Left hindlimb (tissue), 1 donor: ENCODE results near the gene SENP1.

Experiments
- DNase-seq: peaks from one replicate; pipeline ENCODE4 v3.0.0-alpha.2; 2018

SENP1 gene

DNA sequence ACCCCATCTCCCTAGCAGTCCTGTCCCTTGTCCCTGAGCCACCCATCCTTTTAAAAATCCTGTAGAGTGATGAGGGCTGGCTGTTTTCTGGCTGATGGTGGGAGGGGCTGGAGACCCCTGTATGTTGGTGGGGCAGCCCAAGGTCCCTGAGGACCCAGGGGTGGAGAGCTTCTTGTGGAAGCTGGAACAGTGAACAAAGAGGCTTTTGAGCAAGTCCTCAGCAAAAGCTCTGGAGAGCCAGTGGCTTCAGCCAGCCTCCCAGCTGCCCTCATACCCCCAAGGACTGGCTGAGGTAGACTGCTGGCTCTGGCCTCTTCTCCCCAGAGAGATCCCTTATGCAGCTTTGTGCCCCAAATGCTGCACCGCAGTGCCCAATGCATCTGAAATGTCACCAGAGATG lies 72.4 kb downstream of the SENP1 start:
- DNase-seq, result no peak

DNA sequence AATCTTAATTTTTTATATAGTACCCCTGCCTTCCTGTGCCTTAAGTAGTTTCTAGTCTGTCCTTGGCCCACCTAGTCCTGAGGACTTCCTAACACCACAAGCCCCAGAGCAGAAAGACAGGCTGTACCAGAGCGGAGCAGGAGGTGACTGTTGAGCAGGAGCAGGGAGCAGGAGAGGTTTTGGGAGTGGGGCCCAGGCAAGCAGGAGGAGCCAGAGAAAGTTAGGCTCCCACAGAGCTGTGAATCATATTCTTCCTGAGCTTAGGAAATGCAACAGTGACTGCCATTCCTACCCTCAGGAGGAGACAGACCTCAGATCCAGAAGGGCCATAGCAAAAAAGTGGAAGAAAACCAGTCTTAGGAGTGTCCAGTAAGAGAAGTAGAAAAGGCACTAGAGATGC lies 73.3 kb downstream of the SENP1 start:
- DNase-seq, result no peak

DNA sequence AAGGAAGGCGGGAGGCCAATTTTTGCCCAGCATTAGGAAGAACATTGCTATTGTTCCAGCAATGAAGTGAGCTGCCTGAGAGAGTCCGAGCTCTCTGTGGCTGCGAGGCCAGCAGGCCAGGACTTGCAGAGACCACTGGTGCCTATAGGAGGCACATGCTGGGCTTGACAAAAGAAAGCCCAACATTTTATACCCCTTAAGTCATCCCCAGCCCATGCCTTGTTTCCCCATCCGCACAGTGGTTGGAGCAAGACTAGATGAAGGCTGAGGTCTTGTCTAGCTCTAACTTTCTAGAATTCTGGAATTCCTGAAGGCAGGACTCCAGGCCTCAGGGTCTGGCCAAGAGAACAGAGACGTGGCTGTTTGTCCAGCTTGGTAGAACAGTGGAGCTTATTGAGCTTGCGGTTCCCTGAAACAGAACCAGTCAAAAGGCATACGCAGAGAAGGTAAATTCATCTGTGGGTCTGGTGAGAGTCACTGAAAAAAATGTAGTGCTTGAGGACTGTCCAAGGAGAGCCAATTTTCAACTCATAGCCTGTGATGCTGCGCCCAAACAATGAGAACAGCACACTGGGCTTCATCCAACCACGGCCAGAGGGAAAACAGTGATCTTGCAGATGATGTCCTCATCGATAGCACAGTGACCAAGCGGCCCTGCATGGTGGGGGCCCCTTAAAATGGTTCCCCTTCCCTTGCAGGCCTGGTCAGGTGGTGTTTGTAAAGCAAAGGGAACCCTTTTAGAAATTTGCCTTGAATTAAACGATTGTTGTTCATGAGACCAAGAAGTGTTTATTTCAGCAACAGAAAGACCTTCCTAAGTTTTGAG lies 74.5 kb downstream of the SENP1 start:
- DNase-seq, result no peak

DNA sequence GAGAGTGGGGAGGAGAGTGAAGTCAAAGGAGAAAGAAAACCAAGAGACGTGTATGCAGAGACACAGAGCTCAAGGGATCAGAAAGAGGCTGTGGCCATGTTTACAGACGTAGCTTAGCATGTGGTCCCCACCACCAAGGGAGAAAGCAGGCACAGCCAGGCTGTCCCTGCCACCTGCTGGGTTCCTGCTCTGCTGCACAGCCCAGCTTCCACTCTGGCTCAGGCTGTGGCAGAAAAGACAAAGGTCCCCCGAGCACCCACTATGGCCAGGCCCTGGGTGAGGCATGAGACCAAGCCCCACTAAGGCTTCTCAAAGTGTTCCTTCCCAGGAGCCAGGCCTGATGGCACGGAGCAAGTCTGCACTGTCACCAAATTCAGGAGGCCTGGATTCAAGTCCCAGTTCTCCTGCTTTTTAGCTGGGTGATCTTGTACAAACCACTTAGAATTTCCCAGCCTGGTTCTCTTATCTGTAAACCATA lies 75.7 kb downstream of the SENP1 start:
- no peak for DNase-seq

DNA sequence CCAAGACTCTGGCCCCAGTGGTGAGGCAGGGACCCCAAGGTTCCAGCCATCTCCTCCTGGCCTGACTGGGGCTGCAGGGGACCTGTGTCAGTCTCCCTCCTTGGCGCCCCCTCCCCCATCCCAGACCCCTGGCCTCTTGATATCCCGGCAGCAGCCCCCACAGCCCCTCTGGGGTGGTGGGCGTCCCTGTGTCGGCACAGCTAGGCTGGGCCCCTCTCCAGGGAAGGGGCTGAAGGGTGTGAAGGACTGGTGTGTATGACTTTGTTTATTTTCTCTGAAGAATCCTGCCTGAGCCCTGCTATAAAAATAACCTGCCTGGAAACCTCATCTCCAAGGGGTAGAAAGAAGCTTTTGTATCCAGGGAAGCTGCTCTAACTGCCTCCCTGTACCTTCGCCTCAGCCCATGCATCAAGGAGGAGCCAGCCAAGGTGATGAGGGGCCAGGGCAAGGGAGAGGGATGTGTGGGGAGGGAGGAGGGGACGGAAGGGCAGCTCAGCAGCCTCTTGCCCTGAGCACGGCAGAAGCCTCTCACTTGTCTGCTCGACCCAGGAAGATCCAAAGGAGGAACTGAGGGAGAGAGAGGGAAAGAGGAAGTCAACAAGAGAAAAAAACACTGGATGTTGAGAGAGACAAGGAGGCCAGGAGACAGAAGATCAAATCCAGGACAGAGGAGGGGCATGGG lies 76.2 kb downstream of the SENP1 start:
- DNase-seq, result no peak

DNA sequence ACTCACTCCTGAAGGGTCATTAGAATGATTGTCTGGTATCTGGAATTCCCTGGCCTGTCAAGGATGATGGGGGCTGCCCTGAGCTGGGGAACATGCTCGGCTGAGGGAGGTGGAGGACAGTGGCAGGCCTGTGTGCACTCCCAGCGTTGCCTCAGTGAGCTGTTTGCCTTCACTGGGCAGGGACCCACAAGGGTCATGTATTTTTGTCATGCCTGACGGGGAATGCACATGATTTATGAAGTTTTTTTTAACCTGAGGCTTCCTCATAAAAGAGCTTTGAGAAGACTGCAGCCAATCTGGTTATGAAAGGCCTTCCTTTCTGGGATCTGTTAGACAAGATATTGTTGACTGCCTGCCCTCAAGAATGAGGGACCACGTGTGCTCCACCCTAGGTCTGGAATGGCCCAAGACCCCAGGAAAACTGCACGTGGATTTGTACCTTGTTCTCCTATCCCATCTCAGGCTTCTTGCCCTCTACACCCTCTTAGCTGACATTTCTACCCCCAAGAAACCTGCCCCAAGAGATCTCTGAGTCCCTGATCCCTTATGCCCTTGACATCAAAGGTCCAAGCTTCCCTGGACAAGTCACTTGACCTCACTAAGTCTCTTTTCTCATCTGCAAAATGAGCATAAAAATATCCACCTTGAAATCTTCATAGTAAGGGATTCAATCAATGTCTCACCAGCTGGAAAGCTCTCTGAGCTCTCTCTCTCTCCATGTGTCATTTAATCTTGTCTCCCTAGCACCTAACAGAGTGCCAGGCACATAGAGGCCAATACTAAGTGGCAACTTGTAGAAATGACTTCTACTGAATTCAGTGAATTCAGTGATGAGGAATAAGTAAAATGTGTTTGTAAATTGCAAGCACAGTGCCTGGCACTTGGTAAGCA lies 77.1 kb downstream of the SENP1 start:
- DNase-seq, result no peak

DNA sequence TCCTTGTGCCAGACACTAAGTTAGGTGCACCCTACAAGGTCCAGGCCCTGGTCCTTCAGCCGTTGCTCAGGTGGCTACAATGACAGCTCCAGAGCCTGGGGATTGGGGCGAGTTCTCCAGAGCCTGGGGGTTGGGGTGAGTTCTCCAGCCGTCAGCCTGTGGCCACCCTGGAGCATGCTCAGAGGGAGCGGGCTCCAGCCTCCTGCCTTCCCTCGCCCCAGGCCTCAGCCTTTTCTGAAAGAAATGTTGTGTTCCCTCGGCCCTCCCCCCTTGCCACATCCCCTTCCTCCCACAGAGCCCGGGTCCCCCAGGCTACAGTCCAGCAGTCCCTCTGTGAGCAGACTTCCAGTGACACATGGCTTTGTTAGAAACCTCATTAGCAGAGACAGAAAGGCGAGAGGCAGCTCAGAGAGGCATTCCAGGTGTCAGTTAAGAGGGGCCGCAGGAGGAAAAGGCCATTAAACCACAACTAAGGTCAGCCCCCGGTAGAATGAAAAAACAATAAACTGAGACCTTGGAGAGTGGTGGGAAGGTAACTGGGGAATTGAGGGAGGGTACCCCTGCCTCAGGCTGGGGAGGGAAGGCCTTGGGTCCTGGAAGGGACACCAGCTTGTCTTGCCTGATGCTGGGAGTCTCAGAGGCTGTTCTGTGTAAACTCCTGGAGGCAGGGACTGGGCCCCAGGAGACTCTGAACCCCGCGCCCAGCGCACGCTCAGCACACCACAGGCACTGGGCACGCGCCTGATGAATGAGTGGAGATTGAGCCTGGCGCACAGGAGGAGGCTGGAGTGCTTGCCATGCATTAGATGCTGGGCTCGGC lies 78.5 kb downstream of the SENP1 start:
- DNase-seq, result no peak

DNA sequence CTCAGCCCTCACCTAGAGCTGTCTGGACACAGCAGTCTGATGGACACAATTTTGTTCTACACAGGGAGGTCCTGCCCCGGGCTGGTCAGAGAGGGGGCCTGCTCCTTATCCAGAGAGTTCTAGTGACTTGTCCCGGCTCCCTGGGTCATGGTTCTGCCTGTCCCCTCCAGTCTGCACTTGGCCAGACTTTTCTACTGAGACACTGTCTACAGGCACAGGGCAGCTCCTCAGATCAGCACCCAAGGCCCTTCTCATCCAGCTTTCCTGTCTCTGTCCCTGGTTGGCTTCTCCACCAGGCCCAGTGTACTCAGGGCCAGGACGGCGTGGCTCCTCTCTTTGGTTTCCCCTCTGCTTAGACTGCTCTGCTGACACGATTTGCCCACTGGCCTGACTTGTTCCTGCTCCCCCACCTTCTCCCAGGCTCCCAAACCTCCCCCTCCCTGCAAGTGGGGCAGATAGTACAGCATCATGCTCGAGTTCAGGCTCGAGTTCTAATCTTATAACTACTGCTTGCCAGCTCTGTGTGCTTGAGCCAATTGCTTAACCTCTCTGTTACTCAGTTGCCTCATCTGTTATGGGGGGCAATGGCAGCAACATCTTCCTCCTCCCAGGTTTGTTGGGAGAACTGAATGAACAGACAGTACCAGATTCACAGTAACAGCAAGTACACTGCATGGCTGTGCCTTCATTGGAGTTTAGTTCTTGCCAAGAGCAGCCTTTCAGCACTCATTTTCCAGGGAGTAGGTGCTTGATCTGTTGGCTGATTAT lies 79.6 kb downstream of the SENP1 start:
- DNase-seq, result no peak

DNA sequence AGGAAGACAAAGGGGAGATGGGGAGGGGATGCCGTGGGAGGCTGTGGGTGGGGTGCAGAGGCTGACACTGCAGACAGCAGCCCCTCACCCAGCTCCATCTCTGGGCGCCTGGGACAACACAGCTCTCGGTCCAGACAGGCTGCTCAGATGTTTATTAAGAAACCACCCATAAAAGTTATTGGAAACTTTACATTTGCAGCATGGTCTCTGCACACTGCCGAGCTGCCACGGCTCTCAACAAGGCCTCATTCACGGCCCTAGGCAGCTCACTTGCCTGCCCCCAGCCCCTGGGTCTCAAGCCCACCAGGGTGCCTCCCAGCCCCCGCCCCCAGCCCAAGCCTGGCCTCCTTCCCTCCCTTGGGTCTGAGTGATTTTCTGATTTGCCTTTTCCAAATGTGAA lies 80.6 kb downstream of the SENP1 start:
- no peak for DNase-seq

DNA sequence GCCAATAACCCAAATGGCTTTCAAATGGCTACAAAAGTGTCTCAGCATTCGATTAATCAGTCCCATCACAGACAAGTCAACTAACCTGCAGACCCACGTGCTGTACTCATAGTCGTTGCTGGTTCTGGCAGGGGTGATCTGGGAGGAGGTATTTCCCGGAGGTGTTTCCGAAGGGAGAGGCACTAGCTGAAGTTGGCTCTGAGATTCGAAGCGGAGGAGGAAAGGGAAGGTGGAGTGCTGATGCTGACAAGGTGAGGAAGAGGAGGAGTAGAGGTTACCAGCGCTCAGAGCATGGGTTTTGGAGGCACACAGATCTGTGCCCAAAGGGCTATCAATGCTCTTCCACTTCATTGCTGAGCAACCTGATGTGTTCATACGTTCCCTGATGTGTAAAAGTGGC lies 81.1 kb downstream of the SENP1 start:
- DNase-seq, result no peak

DNA sequence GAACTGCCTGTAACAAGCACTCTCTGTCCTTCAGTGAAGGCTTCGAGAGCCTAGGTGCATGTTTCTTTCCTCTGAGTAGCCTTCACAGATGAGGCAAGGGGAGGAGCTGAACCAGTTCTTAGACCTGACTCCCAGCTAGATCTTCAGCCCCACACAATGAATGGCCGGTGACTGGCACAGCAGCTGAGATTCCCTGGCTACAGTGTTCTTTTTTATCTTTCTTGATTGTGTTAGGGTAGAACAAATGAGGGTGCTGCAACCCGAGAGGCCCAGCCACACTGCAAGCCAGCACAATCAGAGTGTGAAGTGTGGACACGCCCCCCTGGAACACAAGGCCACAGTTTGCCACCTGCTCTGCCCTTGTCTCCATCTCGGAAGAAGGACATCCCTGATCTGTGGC lies 82.5 kb downstream of the SENP1 start:
- DNase-seq, result no peak

DNA sequence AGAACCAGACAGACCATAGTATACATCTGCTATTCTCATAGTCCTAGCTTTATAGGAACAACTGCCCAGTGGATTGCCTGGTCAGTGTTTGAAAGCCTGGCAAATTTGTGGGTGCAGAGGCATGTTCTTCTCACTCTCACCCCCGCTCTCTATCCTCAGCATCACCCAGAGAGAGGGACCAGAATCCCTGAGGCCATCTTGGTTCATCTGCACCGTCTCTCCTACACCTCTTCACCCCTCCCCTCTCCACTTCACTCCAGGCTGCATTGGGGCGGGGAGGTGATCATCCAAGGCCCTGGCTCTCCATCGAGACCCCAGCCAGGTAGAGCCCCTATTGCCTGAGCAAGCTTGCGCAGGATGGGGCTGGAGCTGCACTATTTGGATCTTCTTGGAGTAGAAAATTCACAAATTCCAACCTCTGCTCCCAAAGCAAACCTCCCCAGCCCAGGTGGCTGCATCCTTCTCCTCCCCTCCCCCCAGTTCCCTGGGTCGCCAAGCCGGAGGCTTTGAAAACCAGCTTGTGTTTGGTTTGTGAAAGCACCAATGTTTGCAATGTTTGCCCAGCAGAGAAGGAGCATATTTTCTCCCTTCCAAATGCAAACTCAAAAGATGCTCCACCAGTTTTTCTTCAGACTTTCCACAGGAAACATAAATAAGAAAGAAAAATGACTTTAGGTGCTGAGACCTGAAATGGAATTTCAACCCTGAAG lies 83.0 kb downstream of the SENP1 start:
- DNase-seq, result no peak

DNA sequence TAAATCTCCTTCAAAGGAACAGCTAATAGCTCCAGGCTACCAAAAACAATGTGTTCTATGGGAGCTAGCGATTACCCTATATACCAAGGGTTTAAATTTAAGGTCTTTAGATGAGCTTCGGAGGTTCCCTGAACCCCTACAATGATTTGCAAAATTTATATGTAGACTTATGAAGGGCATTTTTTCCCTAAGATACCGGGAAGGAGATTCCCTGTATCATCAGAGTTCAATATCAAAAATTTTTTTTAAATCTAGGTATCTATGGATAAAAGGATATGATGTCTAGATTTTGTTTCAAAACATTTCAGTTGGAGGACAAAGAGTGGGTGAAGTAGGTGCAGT lies 83.7 kb downstream of the SENP1 start:
- no peak for DNase-seq

DNA sequence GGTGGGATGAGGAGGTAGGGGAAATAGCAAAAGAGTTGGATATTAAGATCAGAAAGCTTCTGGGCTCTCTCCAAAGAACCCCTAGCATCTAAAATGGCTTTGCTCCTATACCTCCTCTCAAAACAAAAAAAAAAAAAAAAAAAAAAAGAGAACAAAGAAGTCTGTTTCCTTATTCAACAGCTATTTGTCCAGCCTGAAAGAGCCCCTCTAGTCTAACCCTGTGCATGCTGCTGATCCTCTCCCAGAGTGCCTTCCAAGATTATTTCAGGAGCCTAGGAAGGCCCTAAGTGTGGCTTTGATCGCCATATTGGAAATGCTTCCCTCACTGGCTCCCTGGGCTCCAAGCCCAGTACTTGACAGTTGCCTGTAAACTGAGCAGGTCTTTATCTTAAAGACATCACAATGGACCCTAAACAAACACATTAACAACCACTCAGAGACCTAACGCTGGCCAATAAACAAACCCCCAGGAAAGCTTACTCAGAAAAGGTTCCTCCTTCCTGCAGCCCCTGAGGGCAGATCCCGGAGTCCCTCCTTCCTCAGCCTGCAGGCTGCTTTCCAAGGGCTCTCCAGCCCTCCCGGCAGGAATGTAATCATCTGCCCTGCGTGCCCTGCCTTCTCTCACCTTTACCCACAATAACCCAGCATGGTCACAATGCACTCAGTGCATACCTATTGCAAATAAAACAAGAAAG lies 84.2 kb downstream of the SENP1 start:
- DNase-seq, result no peak

DNA sequence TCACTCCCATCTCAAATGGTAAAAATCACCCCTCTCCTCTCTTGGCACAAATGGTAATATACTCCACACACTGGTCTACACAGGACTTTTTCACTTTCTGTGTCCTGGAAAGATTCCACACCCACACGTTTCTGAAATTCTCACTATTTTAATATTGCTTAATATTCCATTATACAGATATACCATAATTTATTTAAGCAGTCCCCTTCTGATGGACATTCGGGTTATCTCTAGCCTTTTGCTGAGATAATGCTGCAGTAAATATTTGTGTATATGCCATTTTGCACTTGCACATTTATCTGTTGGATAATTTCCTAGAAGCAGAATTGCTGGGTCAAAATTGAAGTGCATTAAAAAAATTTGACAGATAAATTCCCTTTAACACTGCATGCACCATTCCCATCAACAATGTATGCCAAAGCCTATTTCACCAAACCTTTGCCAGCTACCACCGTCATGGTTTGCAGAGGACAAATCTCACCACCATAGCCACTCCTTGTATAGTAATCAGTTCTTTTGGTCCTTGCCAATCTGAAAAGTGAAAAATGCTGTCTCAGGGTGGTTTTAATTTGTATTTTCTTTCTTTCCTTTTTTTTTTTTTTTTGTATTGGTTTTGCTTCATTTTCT lies 86.1 kb downstream of the SENP1 start:
- DNase-seq, result no peak

DNA sequence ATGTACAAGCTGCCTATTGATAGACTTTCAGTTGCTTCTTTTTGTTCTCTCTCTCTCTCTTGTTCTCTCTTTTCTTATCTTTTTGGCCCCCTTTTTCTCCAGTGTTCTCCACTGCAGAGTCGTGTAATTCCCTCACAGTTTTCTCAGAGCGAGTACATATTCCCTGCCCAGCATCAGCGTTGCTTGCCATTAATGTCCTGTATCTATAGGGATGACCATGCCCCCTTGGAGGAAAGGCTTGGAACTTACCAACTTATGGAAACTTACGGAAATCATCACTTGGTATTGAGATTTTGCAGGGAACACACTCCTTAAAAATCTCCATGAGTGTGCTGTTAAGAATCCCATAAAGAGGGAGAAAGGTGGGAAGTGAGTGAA lies 87.3 kb downstream of the SENP1 start:
- DNase-seq, result no peak

DNA sequence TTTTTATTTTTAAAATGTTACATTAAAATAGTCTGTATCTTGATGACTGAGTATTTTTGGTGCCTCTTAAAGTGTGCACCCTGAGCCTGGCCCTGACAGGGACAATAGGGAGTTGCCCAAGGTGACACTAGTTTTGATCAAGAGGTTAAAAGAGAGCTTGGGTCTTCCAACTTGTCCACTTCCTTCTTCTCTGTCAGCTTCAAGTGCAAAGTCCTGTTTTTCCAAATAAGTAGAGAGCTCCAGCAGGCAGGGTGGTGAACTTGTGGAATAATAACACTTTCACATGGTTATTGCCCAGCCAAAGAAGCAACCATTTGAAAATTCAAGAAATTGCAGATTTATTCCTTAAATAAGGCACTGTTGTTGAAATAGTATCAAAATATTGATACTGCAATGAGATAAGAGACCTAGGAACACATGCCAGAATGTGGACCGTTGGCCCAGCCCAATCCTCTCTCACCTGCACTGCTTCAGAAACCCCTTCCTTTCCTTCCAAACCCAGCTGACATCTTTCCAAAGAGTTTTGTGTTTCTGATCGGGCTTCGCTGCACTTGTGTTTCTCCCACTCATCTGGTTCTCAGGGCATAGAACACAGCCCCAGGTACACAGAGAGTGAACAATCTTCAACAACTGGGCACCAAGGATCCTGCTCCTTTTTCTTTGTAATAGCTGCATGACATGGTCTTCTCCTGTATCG lies 87.8 kb downstream of the SENP1 start:
- DNase-seq, result no peak

DNA sequence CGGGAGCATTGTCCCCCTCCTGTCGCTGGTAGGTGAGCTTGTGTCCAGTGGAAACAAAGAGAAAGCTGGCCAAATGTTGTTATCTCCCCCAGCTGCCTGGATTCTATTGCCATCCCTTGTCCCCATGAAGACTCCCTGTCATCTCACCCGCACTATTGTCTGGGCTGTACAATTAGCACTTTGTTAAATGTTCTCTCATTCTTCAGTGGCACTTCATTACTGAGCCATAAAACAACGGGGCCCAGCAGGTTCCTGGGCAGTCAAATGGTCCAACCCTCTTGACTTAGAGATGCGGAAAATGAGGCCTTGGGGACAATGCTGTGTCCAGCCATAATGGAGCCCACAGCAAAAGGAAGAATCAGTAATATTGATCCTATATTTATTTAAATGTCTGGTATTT lies 88.4 kb downstream of the SENP1 start:
- DNase-seq, result no peak

DNA sequence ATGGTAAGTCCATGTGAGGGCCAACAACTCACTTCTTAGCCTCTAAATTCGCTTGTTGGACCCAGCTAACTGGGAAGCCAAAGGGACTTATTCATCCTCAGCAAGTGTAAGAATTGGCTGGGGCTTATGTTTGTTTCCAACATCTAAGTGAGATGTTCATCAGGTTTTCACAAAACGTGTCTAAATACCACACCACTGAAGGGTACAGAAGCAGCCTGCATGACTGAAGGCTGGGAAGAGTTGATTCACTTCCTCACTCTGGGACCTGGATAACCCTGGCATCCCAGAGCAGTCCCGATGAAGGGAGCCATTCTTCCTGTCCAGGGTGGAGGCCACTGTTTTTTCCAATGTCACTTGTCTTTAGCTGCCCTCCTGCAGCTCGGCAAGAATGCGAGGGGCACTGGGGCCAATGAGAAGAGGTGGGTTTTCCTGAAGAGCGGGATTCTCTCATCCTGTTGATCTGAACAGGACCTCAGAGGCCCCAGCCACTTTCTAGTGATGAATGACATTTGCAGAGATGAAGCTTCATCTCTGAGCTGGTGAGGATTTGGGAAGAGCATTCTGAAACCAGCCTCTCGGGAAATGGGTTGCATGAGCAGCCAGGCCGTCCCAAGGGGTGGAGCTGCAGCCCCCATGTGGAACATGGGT lies 89.4 kb downstream of the SENP1 start:
- DNase-seq, result no peak
